HCT116 (cell line): ENCODE data around the gene LRRN4CL. TPM values are rescaled to one million over a fixed set of nuclear protein-coding genes. Genes with fewer than 3 reads are reported as not detected.

Source experiments
- total RNA-seq: library from RNA; stranded (reverse); gene quantifications from one replicate; pipeline ENCODE4 v1.2.1, GENCODE V29; 2021; ENCODE audit not compliant: unreplicated experiment

LRRN4CL gene
- total RNA-seq, 1 experiment from 2014 or later: 0.71 TPM

Other genes with a start within 250 kb of the LRRN4CL start
- gene AHNAK, start 142.7 kb downstream of the LRRN4CL start, total RNA-seq: 239 TPM
- gene EEF1G, start 115.6 kb downstream of the LRRN4CL start, total RNA-seq: 1,901 TPM
- 49.0 TPM for gene TUT1, start 98.0 kb downstream of the LRRN4CL start, total RNA-seq
- gene MTA2, start 87.7 kb downstream of the LRRN4CL start, total RNA-seq: 98.9 TPM
- 124 TPM for gene EML3, start 76.8 kb downstream of the LRRN4CL start, total RNA-seq
- 2.7 TPM for gene ROM1, start 76.3 kb downstream of the LRRN4CL start, total RNA-seq
- gene B3GAT3, start 67.5 kb downstream of the LRRN4CL start, total RNA-seq: 51.2 TPM
- gene GANAB, start 42.9 kb downstream of the LRRN4CL start, total RNA-seq: 410 TPM
- gene INTS5, start 36.2 kb downstream of the LRRN4CL start, total RNA-seq: 29.1 TPM
- gene C11orf98, start 24.3 kb downstream of the LRRN4CL start, total RNA-seq: 121 TPM
- 63.5 TPM for gene CSKMT, start 24.2 kb downstream of the LRRN4CL start, total RNA-seq
- gene UQCC3, start 17.9 kb downstream of the LRRN4CL start, total RNA-seq: 17.9 TPM
- 14.7 TPM for gene LBHD1, start 17.3 kb downstream of the LRRN4CL start, total RNA-seq
- 94.2 TPM for gene UBXN1, start 10.5 kb downstream of the LRRN4CL start, total RNA-seq
- 62.0 TPM for gene BSCL2, start 17.9 kb upstream of the LRRN4CL start, total RNA-seq
- not detected for gene GNG3, start 18.1 kb upstream of the LRRN4CL start, total RNA-seq
- 45.8 TPM for gene HNRNPUL2, start 37.9 kb upstream of the LRRN4CL start, total RNA-seq
- 33.3 TPM for gene TTC9C, start 39.0 kb upstream of the LRRN4CL start, total RNA-seq
- gene ZBTB3, start 64.6 kb upstream of the LRRN4CL start, total RNA-seq: 11.3 TPM
- gene POLR2G, start 72.0 kb upstream of the LRRN4CL start, total RNA-seq: 109 TPM
- gene TAF6L, start 81.9 kb upstream of the LRRN4CL start, total RNA-seq: 24.2 TPM
- gene TMEM179B, start 97.9 kb upstream of the LRRN4CL start, total RNA-seq: 51.6 TPM
- 18.4 TPM for gene TMEM223, start 102.5 kb upstream of the LRRN4CL start, total RNA-seq
- 55.5 TPM for gene NXF1, start 115.9 kb upstream of the LRRN4CL start, total RNA-seq
- 29.5 TPM for gene STX5, start 142.5 kb upstream of the LRRN4CL start, total RNA-seq
- not detected for gene TEX54, start 143.3 kb upstream of the LRRN4CL start, total RNA-seq
- 111 TPM for gene WDR74, start 150.1 kb upstream of the LRRN4CL start, total RNA-seq
- 418 TPM for gene SLC3A2, start 191.4 kb upstream of the LRRN4CL start, total RNA-seq
- 0.10 TPM for gene CHRM1, start 231.8 kb upstream of the LRRN4CL start, total RNA-seq